Nephron progenitor cell (in vitro differentiated cells): Measurements from ENCODE around the gene METTL26.

Experiments
- DNase-seq: peaks from one replicate; pipeline ENCODE4 v3.0.0; 2021
- H3K27ac Mint-ChIP-seq: 2 replicates; pipeline ENCODE4 v1.8.0; 2021; ENCODE audit warnings: mild to moderate bottlenecking, moderate library complexity, mixed read lengths
- H3K27me3 Mint-ChIP-seq: 2 replicates; pipeline ENCODE4 v1.8.0; 2021; ENCODE audit warnings: mild to moderate bottlenecking, low read depth, mixed read lengths; ENCODE audit not compliant: poor library complexity
- H3K36me3 Mint-ChIP-seq: 2 replicates; pipeline ENCODE4 v1.8.0; 2021; ENCODE audit warnings: low read depth, mixed read lengths
- H3K4me1 Mint-ChIP-seq: 2 replicates; pipeline ENCODE4 v1.8.0; 2021; ENCODE audit warnings: mixed read lengths
- H3K4me3 Mint-ChIP-seq: 2 replicates; pipeline ENCODE4 v1.8.0; 2021; ENCODE audit warnings: mild to moderate bottlenecking, moderate library complexity, mixed read lengths
- H3K9me3 Mint-ChIP-seq: 2 replicates; pipeline ENCODE4 v1.8.0; 2021; ENCODE audit warnings: mild to moderate bottlenecking, moderate library complexity, mixed read lengths
- TF ChIP-seq, protein P1 (sequence below): fragments of 200-600 bp; sonication (generic); IDR thresholded peaks from 2 replicates; pipeline ENCODE4 v1.5.0; 2021; ENCODE audit warnings: antibody characterized with exemption

The METTL26 gene

DNA sequence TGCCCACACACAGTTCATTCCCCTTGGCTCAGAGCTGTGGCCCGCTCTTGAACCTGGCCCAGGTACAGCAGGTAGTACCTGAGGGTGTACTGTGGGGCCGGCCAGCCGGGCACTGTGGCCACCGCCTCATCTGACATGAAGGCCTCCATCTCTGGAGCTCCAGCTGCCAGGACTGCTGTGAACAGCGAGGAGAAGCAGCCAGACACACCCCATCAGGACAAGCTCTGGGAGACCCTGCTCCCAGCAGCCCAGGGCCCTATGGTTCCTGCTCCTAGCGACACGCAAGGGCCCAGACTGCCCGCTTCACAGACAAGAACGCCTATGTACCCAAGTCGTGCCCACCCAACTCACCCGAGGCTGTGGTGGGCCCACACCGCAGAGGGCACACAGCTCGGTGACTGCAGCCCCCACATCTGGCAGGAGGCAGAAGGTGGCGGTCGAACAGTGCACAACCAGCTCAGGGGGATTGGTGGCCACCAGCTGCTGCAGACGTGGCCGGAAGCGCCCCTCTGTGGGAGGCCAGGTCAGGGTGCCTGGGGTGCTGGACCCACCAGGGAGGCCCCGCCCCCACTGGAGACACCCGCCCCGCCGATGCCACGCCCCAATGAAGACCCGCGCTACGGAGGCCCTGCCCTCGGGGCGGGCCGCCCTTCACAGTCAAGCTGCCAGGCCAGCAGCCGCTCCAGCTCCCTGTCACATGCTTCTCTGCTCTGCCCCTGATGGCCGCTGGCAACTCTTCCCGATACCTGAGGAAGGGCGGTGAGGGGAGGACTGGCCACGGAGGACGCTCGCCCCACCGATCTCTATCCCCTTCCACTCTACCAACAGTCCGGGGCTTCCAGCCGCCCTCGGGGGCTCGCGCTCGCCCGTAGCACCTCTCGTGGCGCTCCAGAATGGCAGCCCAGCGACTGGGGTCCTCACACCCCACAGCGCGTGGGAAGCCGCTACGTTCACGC lies 43.0 kb upstream of the METTL26 start:
- peaks cover 10% of the 10 kb centered on the region for H3K36me3 Mint-ChIP-seq
- H3K27ac Mint-ChIP-seq: no peak overlapping the region
- peak overlapping the region; percentile 86 for H3K4me3 Mint-ChIP-seq
- peak; percentile 74 for DNase-seq
- peaks cover 42% of the 10 kb centered on the region for H3K4me1 Mint-ChIP-seq
- H3K9me3 Mint-ChIP-seq: no peaks in the 10 kb centered on the region
- TF ChIP-seq, protein P1, sequence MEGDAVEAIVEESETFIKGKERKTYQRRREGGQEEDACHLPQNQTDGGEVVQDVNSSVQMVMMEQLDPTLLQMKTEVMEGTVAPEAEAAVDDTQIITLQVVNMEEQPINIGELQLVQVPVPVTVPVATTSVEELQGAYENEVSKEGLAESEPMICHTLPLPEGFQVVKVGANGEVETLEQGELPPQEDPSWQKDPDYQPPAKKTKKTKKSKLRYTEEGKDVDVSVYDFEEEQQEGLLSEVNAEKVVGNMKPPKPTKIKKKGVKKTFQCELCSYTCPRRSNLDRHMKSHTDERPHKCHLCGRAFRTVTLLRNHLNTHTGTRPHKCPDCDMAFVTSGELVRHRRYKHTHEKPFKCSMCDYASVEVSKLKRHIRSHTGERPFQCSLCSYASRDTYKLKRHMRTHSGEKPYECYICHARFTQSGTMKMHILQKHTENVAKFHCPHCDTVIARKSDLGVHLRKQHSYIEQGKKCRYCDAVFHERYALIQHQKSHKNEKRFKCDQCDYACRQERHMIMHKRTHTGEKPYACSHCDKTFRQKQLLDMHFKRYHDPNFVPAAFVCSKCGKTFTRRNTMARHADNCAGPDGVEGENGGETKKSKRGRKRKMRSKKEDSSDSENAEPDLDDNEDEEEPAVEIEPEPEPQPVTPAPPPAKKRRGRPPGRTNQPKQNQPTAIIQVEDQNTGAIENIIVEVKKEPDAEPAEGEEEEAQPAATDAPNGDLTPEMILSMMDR: no peak
- H3K27me3 Mint-ChIP-seq: peaks cover 18% of the 10 kb centered on the region

DNA sequence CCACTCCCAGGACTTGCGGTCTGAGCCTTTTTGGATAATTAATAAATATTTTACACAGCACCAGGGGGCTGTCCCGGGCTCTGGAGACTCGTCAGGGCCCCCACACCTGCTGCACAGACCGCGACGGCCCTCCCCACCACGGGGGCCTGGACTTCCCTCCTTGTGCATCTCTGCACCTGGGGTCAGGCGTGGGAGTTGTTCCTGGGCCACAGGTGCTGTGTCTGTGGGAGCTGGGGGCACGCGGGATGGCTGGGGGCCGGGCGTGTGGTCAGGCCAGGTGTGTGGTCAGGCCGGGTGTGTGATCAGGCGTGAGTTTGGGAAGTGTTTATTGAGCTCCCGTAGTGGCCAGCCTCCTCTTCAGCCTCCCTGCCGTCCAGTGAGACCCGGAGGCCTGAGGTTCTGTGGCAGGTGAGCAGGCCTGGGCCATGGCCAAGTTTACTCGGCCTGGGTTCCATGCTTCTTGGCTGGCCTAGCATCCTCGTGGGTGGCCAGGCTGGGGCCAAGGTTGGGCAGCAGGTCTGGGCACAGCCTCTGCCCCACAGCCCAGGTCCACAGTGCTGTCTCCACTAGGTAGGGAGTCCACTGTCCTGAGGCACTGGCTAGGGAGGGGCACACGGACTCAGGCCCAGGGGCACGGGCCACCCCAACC lies 42.2 kb upstream of the METTL26 start:
- Mint-ChIP-seq H3K27ac (no peak overlapping the region), H3K4me3 (no peak overlapping the region)

DNA sequence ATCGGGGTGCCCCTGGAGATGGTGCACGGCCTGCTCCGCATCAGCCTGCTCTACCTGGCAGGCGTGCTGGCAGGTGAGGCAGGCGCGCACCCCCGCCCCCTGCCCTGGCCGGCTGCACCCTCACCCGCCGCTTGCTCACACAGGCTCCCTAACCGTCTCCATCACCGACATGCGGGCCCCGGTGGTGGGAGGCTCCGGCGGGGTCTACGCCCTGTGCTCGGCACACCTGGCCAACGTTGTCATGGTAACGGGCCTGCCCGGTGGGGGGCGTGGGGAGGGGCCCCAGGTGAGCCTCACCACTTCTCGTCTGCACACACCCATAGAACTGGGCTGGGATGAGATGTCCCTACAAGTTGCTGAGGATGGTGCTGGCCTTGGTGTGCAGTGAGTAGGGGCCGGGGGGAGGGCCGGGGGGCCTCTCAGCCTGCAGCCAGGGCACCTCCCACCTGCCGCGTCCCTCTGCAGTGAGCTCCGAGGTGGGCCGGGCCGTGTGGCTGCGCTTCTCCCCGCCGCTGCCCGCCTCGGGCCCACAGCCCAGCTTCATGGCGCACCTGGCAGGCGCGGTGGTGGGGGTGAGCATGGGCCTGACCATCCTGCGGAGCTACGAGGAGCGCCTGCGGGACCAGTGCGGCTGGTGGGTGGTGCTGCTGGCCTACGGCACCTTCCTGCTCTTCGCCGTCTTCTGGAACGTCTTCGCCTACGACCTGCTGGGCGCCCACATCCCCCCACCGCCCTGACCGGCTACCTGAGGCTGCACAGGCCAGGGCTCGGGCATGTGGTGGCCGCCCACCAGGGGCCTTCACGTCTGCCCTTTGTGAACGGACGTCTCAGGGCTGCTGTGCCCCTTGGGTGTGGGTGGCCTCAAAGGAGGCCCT lies 41.4 kb upstream of the METTL26 start:
- Mint-ChIP-seq H3K4me1 (peaks cover 33% of the 10 kb centered on the region), H3K36me3 (peaks cover 10% of the 10 kb centered on the region), H3K27ac (no peak overlapping the region), H3K9me3 (no peaks in the 10 kb centered on the region), H3K4me3 (no peak overlapping the region), H3K27me3 (peaks cover 18% of the 10 kb centered on the region)
- TF ChIP-seq, protein P1: no peak
- no peak for DNase-seq

More for the DNA sequence above, 42.2 kb upstream of the METTL26 start:
- H3K4me1 Mint-ChIP-seq: peaks cover 41% of the 10 kb centered on the region
- TF ChIP-seq, protein P1: no peak
- H3K9me3 Mint-ChIP-seq: no peaks in the 10 kb centered on the region
- peaks cover 18% of the 10 kb centered on the region for H3K27me3 Mint-ChIP-seq
- peaks cover 10% of the 10 kb centered on the region for H3K36me3 Mint-ChIP-seq
- DNase-seq: no peak

DNA sequence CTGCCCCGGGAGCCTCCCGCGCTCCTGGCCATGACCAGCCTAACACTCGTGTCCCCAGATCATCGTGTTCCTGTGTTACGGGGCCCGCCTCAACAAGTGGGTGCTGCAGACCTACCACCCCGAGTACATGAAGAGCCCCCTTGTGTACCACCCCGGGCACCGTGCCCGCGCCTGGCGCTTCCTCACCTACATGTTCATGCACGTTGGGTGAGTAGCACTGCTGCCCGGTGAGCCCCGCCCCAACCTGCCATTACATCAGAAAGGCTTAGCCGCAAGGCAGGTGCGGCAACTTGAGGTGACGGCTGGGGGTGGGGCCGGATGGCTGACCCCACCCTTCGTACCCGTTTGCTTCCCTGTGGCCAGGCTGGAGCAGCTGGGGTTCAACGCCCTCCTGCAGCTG lies 40.8 kb upstream of the METTL26 start:
- Mint-ChIP-seq H3K9me3 (no peaks in the 10 kb centered on the region), H3K36me3 (peaks cover 9% of the 10 kb centered on the region), H3K27me3 (peaks cover 18% of the 10 kb centered on the region), H3K4me3 (no peak overlapping the region), H3K27ac (no peak overlapping the region), H3K4me1 (peaks cover 26% of the 10 kb centered on the region)
- DNase-seq: no peak
- TF ChIP-seq, protein P1: no peak

DNA sequence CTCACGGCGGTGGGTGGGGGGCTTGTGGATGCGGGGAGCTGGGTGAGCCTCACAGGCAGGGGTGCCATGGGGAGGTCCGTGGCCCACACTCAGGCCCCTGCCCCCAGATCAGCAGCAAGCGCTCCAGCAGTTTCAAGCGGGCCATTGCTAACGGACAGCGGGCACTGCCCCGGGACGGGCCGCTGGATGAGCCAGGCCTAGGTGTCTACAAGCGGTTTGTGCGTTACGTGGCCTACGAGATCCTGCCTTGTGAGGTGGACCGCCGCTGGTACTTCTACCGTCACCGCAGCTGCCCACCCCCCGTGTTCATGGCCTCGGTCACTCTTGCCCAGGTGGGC lies 40.4 kb upstream of the METTL26 start:
- no peak overlapping the region for H3K27ac Mint-ChIP-seq
- H3K36me3 Mint-ChIP-seq: peaks cover 5% of the 10 kb centered on the region
- peaks cover 23% of the 10 kb centered on the region for H3K4me1 Mint-ChIP-seq
- no peak for DNase-seq
- H3K4me3 Mint-ChIP-seq: no peak overlapping the region
- peaks cover 18% of the 10 kb centered on the region for H3K27me3 Mint-ChIP-seq
- no peaks in the 10 kb centered on the region for H3K9me3 Mint-ChIP-seq
- TF ChIP-seq, protein P1: no peak
